Measurements from ENCODE around the gene STXBP2. TPM values are rescaled to one million over a fixed set of nuclear protein-coding genes. Genes with fewer than 3 reads are reported as not detected.

Gene STXBP2
- total and polyA plus RNA-seq, 9 of the 15 experiments (the other 6 are each of a cell fraction or from before 2014, with no cell fraction given), result 2.5 to 163 (median 71.3) TPM

GRCh38 chr19:7637374-7638256, 705 bp downstream of the STXBP2 start (continued):
- TF ChIP-seq, protein P1, sequence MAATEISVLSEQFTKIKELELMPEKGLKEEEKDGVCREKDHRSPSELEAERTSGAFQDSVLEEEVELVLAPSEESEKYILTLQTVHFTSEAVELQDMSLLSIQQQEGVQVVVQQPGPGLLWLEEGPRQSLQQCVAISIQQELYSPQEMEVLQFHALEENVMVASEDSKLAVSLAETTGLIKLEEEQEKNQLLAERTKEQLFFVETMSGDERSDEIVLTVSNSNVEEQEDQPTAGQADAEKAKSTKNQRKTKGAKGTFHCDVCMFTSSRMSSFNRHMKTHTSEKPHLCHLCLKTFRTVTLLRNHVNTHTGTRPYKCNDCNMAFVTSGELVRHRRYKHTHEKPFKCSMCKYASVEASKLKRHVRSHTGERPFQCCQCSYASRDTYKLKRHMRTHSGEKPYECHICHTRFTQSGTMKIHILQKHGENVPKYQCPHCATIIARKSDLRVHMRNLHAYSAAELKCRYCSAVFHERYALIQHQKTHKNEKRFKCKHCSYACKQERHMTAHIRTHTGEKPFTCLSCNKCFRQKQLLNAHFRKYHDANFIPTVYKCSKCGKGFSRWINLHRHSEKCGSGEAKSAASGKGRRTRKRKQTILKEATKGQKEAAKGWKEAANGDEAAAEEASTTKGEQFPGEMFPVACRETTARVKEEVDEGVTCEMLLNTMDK (IDR thresholded peaks at IDR 0.05; ENCODE audit: borderline replicate concordance, insufficient read depth, low read depth, low read length, poor library complexity, severe bottlenecking), result no peak
- TF ChIP-seq, protein P2, sequence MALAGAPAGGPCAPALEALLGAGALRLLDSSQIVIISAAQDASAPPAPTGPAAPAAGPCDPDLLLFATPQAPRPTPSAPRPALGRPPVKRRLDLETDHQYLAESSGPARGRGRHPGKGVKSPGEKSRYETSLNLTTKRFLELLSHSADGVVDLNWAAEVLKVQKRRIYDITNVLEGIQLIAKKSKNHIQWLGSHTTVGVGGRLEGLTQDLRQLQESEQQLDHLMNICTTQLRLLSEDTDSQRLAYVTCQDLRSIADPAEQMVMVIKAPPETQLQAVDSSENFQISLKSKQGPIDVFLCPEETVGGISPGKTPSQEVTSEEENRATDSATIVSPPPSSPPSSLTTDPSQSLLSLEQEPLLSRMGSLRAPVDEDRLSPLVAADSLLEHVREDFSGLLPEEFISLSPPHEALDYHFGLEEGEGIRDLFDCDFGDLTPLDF (CRISPR knock-in tag; IDR thresholded peaks at IDR 0.05), result no peak
- no peak for TF ChIP-seq ZNF41 (CRISPR knock-in tag; conservative IDR thresholded peaks at IDR 0.05)
- TF ChIP-seq CTCF (IDR thresholded peaks at IDR 0.05 in 2 of 3, conservative IDR thresholded peaks at IDR 0.05 in 1 of 3; ENCODE audit: insufficient read depth in 2 of 3, low read depth in 1 of 3, low read length in 3 of 3), result no peak
- TF ChIP-seq BMI1 (IDR thresholded peaks at IDR 0.05; ENCODE audit: low read length), result no peak
- TF ChIP-seq RBFOX2 (IDR thresholded peaks at IDR 0.05; ENCODE audit: low read depth, low read length), result peak; percentile 84
- TF ChIP-seq ZBTB49 (CRISPR knock-in tag; IDR thresholded peaks at IDR 0.05; ENCODE audit: borderline replicate concordance), result no peak
- TF ChIP-seq TAF9B (IDR thresholded peaks at IDR 0.05; ENCODE audit: partially characterized antibody), result peak; percentile 19
- no peak for TF ChIP-seq ZNF175 (CRISPR knock-in tag; IDR thresholded peaks at IDR 0.05; ENCODE audit: low read depth)
- no peak for TF ChIP-seq POLR3A (IDR thresholded peaks at IDR 0.05; ENCODE audit: borderline replicate concordance, extremely low read depth, insufficient read depth, insufficient read length)
- no peak for TF ChIP-seq ZNF184 (CRISPR knock-in tag; IDR thresholded peaks at IDR 0.05)
- no peak for TF ChIP-seq ZNF146 (CRISPR knock-in tag; IDR thresholded peaks at IDR 0.05; ENCODE audit: unreplicated experiment)
- no peak for TF ChIP-seq ATF3 (IDR thresholded peaks at IDR 0.05)
- TF ChIP-seq ATF3 (CRISPR knock-in tag; conservative IDR thresholded peaks at IDR 0.05), result no peak
- TF ChIP-seq ZNF212 (CRISPR knock-in tag; IDR thresholded peaks at IDR 0.05), result no peak
- no peak for TF ChIP-seq CHCHD3 (CRISPR knock-in tag; IDR thresholded peaks at IDR 0.05)
- no peak for TF ChIP-seq ZNF79 (CRISPR knock-in tag; IDR thresholded peaks at IDR 0.05; ENCODE audit: low read depth)
- TF ChIP-seq HNRNPLL (IDR thresholded peaks at IDR 0.05; ENCODE audit: low read depth, low read length, poor library complexity, severe bottlenecking), result no peak
